Stimulated activated CD4-positive, alpha-beta T cell treated with anti-CD3 and anti-CD28 coated beads, TNF-alpha, amount 100 ng/mL, for 48 hours (primary cell): Measurements from ENCODE around the gene ROGDI.
"Not testable (repeated sequence)": the region's sequence is repeated elsewhere in the genome, so short reads cannot be mapped to it uniquely, and the experiment has no call there.

Experiments used
- DNase-seq, 3 donors: peaks; one replicate each; pipeline ENCODE4 v3.0.0-alpha.2; 2020; ENCODE audit warnings: low read depth in 3 of 3

ROGDI gene

DNA sequence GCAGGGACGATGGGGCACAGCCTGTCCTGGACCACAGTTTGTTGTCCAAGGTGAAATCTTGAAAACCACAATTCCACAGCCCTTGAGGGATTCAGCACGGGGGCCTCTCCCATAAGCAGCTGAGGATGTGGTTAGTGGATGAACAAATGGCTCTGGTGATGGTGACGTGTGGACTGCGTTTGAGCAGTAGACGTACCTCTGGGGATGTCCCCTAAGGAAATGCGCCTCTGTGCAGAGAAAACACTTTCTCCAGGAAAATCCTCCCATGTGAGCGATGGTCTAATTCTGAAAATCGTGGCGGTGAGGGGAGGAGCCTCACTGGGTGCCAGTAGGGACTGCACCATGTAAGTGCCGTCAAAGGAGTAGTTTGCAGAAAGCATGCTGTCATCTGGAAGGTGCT, 11.6 kb downstream of the ROGDI start:
- DNase-seq = no peak

DNA sequence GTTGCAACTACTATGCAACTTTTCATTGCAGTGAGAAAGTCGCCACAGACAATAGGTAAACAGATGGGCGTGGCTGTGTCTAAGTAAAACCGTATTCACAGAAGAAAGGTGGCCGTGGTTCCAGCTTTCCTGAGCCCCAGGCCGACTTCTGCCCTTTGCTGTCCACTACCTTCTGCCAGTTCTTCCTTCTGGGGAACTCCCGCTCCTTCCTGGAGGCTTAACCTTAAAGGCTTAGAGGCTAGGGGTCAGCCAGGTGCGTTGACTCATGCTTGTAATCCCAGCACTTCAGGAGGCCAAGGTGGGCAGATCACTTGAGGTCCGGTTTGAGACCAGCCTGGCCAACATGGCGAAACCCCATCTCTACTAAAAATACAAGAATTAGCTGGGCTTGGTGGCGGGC, 12.2 kb downstream of the ROGDI start:
- DNase-seq = no peak

DNA sequence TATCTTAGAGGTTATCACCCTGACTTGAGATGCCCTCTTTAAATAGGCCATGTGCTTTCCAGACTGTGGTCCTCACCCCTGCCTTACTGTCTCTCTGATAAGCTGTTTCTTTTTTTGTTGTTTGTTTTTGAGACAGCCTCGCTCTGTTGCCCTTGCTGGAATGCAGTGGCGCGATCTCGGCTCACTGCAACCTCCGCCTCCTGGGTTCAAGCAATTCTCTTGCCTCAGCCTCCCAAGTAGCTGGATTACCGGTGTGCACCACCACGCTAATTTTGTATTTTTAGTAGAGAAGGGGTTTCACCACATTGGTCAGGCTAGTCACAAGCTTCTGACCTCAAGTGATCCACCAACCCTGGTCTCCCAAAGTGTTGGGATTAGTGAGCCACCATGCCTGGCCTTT, 13.5 kb downstream of the ROGDI start:
- DNase-seq = no peak

DNA sequence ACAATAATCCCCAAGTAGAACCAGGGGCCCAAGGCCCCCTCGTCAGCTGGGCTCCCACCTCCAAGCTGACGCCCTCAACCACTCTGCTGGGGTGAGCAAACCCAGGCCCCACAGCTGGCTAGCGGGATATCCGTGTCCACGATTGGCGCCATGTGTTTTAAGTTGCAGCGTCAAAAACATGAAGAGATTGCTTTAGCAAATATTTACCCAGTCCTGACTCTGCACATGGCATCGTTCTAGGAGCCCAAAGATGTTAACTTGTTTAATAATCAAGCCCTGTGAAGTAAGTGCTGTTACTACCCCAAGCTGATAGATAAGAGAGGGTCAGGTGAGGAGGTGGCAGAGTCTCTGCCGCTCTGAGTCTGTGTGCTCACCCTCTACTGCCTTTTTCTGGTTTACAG, 13.9 kb downstream of the ROGDI start:
- no peak for DNase-seq

DNA sequence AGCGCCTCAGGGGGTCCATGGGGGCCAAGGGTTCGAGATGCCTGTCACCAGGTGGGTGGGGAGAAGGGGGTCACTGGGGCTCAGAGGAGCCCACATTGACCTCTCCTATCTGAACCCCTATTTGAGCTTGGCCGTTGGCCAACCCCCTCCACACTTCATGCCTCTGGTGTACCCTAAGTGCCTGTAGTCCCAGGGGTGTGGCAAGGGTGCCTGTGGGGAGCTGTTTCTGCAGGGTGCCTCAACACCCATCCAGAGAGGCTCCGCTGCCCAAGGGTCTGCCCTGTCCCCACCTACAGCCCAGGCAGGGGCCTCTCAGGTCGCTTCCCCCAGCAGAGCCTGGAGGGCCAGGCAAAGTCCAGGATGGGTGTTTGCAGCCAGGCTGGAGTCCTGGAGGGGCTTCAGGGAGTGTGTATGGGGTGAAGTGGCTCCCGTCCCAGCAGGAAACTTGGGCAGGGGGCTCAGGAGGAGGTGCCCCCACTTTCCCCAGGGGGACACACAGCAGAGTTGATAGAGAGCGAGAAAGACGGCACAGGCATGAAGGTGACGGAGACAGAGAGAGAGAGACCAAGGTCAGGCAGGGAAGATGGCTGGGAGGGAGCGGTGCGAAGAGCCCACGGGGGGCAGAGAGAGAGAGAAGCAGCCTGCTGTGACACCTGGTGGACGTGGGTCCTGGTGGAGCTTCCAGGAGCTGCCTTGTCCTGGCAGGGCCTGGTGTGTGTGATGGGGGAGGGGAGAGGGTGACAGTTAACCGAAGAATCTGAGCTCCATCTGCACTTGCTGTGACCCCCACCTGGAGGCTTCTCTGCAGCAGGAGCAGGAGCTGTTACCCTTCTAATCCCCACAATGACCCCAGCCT, 14.6 kb downstream of the ROGDI start, which contains the start of gene SEPTIN12:
Gene SEPTIN12, minus strand, starts transcription at position 719 of the 856 bp plus-strand sequence. Its CDS starts 700 bp downstream, at position 19.
- DNase-seq = no peak

DNA sequence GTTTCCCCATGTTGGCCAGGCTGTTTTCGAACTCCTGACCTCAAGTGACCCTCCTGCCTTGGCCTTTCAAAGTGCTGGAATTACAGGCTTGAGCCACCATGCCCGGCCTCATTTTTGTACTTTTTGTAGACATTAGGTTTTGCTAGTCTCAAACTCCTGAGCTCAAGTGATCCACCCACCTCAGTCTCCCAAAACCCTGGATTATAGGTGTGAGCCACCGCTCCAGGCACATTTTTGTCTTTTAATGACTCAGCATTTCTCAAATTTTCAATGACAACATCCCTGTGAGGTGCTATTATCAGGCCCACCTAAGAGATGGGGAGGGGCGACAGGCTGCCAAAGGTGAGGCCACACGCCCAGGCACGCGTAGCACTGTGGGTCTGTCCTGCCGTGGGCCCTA, 15.4 kb downstream of the ROGDI start:
- no peak for DNase-seq

DNA sequence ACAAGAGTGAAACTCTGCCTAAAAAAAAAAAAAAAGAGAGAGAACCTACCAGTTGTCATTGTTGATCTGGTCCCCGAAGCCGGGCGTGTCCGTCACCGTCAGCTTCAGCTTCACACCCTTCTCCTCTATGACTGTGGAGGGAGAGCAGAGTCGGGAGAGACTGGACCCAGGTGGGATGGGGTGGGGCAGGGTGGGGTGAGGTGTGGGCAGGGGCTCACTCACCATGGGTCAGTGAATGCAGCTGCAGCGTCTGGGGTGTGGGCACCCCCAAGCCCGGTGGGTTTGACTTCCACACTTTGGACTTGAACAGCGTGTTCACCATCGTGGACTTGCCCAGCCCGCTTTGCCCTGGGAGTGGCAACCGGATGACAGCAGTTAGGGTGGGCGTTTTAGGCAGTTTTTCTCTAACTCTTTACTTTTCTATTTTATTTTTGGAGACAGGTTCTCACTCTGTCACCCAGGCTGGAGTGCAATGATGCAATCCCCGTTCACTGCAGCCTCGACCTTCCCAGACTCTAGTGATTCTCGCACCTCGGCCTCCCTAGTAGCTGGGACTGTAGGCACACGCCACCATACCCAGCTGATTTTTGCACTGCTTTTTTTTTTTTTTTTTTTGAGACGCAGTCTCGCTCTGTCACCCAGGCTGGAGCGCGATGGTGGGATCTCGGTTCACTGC, 16.5 kb downstream of the ROGDI start:
- no peak for DNase-seq

DNA sequence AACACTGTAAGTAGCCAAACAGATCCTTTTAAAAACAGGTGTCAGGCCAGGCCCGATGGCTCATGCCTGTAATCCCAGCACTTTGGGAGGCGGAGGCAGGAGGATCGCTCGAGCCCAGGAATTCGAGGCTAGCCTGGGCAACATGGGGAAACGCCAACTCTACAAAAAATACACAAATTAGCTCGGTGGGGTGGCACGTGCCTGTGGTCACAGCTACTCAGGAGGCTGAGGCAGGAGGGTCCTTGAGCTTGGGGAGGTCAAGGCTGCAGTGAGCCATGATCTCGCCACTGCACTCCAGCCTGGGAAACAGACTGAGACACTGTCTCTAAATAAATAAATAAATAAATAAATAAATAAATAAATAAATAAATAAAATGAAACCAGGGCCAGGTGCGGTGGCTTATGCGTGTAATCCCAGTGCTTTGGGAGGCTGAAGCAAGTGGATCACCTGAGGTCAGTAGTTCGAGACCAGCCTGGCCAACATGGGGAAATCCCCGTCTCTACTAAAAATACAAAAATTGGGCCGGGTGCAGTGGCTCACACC, 17.9 kb downstream of the ROGDI start:
- DNase-seq = not testable (repeated sequence)

DNA sequence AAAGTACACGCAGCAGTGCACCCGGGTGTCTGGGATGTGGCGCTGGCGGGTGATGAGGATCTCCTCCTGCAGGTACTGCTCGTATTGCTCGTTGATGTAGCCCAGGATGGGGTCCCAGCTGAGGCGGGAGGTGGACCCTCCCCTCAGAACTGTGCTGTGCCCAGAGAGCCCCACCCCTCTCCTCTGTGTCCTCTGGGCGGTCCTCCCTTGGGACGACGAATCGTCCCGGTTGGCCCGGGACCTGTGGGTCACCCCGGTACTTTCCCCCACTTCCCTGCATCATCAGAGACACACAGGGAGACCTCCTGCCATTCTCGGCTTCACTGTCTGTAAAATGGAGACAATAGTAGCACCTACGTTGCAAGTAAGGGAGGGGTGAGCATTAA, 18.5 kb downstream of the ROGDI start:
- no peak for DNase-seq

DNA sequence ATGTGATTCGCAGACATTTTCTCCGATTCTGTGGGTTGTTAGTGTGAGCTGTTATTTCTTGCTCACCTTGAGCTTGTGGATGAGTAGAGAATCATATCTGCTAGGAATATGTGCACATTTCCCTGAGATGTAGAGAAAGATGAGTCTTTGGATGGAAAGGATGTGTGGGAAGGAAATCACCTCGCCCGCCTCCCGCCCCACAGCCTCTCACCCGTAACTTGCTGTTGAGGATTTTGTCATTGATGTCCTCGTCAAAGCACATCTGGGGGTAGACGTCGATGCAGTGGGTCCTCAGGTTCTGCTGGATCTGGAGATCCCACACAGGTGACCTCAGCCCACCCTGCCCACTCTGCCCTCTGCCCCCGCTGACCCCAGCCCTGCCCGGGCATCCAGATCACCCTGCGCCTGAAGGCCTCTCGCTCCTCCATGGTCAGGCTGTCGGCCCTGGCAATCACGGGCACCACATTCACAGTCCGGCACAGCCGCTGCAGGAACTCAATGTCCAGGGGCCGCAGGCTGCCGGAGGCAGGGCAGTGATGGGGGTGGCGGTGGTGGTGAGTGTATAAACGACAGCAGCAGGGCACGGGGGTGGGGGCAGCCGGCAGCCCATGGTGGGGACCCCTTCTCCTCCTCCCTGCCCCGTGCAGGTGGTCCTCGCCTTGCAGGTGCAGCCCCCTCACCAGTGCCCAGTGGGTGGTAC, 19.0 kb downstream of the ROGDI start:
- DNase-seq = no peak

DNA sequence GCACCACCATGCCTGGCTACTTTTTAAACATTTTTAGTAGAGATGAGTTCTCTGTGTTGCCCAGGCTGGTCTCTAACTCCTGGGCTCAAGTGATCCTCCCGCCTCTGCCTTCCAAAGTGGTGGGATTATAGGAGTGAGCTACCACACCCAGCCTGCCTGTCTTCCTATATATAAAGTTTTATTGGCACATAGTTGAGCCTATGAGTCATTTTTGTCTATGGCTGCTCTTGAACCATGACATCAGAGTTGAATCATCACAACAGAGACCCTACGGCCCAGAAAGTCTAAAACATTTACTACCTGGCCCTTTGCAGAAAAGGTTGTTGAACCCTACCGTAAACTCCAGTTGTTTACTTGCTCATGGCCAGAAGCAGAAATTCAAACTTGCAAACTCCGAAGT, 22.2 kb downstream of the ROGDI start:
- DNase-seq = no peak

DNA sequence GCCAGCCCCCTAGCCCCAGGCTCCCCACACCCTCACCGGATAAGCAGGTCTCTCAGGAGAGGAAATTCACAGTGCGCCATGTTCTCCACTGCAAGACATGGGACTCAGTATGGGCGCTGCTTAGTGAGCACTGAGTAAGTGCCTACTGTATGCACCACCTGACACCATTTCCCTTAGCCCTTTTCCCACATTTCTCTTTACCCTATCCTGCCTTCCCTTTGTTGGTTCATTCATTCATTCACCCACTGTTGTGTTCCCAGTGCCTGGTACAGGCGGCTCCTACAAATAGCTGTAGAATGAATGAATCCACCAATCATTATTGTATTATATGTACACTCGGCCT, 24.4 kb downstream of the ROGDI start:
- DNase-seq = no peak

DNA sequence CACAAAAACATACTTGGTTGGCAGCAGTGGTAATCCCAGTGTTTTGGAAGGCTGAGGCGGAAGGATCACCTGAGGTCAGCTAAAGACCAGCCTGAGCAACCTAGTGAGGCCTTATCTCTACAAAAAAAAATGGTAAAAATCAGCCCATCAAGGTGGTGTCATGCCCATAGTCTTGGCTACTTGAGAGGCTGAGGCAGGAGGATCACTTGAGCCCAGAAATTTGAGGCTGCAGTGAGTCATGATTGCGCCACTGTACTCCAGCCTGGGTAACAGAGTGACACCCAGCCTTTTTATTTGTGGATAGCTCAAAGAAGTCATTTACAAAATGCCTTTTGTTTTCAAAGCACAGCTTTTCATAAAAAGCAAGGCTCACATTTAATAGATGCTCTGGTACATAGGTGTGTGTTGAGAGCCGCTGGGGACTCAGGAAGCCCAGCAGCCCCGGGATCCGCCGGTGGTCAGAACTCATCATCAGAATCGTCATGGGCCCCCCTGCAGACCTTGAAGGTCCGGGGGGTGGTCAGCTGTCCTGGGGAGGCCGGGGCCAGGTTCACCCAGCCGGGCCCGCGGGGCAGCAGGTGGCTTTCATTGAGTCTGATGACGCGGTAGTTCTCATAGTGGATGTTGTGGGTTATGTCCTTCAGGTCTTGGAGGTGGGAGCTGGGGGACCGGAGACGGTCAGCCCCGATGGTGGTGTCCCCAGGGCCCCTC, 24.9 kb downstream of the ROGDI start:
- no peak for DNase-seq

DNA sequence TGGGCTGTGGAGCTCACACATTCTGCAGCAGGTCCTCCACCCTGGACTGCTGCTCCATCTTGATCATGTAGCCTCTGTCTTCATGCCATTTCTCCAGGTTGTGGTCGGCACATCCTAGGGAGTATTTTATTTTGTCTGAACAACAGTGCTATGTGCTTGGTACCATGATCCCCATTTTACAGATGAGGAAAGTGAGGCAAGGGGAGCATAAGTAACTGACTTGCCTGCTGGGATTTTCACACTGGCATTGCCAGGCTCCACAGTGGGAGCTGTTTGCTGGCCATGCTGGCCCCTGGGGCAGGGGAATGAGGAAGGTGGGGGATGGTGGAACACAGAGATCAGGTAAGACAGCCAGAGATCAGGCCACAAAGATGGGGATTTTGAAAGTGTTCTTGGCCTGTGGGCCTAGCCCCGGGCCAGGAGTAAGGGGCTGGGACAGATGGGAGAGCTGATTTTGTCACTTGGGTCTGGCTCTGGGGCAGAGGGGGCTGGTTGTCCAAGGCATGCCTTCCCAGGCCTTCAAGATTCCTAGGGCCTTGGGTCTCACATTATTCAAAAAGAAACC, 26.2 kb downstream of the ROGDI start:
- DNase-seq = no peak

DNA sequence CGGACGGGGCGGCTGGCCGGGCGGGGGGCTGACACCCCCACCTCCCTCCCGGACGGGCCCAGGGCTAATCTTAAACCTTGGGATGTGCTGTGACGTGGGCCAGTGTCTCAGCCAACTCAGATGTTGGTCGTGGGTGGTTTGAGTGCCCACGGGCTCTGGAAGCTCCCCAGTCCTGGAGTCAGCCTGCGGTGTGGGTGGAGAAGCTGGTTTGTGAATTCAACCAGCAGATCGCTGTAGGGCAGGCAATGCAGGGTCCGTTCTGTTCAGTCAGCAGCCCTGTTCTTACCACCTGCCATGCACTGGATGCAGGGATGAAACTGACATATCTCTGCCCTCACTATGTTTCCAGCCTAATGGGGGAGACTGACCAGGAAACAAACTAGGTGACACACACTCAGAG, 27.4 kb downstream of the ROGDI start:
- no peak for DNase-seq

DNA sequence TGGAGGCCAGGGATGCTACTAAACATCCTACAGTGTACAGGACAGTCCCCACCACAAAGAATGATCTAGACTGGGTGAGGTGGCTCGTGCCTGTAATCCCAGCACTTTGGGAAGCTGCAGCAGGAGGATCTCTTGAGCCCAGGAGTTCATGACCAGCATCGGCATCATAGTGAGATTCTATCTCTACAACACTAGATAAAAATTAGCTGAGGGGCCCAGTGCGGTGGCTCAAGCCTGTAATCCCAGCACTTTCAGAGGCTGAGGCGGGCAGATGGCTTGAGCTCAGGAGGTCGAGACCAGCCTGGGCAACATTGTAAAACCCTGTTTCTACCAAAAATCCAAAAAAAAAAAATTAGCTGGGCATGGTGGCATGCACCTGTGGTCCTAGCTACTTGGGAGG, 30.1 kb downstream of the ROGDI start:
- no peak for DNase-seq

DNA sequence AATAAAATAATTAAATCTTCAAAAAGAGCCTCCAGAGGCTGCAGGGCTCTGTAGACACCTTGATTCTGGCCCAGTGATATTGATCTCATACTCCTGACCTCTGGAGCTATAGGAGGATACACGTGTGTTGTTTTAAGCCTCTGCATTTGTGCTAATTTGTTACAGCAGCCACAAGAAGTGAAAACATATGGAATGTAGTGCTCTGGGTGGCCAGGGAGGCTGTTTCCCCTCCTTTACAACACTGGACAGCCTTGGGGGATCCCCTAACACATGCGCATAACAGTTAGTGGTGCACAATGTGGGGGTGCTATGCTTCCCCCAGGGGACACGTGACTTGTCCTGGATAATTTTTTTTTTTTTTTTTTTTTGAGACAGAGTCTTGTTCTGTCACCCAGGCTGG, 30.8 kb downstream of the ROGDI start:
- DNase-seq = no peak

DNA sequence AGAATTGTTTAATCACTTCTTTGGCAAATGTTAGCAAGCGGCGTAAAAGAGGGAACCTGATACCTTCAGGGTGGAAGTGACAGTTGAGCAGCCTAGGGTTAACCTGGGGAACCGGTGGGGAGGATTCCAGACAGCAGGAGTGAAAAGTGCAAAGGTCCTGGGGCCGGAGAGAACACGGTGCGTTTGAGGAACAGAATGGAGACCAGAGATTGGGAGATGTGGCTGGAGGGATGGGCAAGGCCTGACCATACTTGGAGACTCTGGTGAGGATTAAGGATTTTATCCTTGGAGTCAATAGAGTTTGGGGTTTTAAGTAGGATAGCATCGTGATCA, 33.2 kb downstream of the ROGDI start:
- no peak for DNase-seq

DNA sequence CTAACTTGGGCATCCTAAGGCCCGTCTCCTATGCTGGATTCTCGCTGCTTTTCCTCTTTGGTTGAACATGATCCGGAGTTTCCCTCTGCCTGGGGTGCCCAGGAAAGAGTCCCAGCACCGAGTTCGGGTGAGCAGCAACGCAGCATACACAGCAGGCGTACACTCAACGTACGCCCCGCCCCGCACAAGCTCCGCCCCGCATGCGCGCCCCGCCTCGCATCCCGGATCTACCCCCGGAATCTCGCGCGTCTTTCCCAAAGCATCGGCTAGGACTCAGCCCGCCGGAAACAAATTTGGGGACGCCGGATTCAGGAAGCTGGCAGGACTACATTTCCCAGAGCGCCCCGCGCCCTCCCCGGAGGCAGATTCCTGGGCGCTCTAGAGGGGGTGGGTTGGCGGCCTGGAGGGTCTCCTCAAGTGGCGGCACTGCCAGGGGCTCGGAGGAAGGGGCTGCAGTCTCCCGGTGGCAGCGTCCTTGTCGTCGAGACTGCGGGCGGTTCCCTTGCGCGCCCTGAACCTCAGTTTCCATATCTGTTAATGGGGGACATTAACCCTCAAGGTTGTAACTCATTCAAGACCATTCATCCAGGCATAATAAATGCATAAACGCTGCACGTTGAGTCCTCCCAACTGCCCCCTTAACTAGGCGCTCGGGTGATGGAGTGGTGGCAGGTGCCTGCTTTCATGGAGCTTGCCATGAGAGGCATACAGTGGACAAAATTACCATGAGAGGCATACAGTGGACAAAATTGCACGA, 33.7 kb downstream of the ROGDI start:
- DNase-seq = peak; percentile 88 to 92 (median 89)

DNA sequence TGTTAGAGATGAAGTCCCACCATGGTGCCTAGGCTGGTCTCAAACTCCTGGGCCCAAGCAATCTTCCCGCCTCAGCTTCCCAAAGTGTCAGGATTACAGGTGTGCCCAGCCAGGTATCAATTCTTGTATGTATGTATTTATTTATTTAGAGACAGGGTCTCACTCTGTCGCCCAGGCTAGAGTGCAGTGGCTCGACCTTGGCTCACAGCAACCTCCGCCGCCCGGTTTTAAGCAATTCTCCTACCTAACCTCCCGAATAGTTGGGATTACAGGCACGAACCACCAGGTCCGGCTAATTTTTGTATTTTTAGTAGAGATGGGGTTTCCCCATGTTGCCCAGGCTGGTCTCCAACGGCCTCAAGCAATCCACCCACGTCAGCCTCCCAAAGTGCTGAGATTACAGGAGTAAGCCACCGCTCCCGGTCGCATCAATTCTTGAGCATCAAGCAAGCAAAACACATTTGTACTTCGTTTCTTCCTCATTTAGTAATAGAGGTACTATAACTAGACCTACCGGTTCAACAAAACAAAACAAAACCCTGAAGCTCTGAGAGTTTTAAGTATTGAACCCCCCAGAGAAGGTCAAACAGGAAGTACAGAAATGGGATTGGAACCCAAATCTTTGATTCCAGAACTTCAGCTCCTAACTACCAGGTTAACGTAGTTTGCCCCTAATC, 34.4 kb downstream of the ROGDI start:
- DNase-seq = no peak
